ENCODE data around the gene FAM170B. TPM values are rescaled to one million over a fixed set of nuclear protein-coding genes. Genes with fewer than 3 reads are reported as not detected.

FAM170B gene
- total RNA-seq, 6 donors from 2014 or later: 0.24 TPM; not detected in 5

GRCh38 chr10:49153971-49154370, 20.1 kb upstream of the FAM170B start:
- no peaks in the 10 kb centered on the region for H3K36me3 ChIP-seq
- ATAC-seq (ENCODE audit: low FRiP score in 2 of 2) (no peak), DNase-seq (no peak)
- H3K4me3 ChIP-seq: no peak overlapping the region
- H3K27ac ChIP-seq: no peak overlapping the region
- H3K4me1 ChIP-seq: no peaks in the 10 kb centered on the region
- WGBS, 2 donors: 85 to 100% methylated on average over 1 of the region's 1 CpG
- TF ChIP-seq POLR2AphosphoS5 (IDR thresholded peaks at IDR 0.05): no peak
- no peak for TF ChIP-seq POLR2A (IDR thresholded peaks at IDR 0.05)
- no peak for TF ChIP-seq CTCF (IDR thresholded peaks at IDR 0.05)
- TF ChIP-seq EP300 (IDR thresholded peaks at IDR 0.05): no peak
- no peaks in the 10 kb centered on the region for H3K27me3 ChIP-seq
- no peaks in the 10 kb centered on the region for H3K9me3 ChIP-seq

- no peaks in the 10 kb centered on the region for H3K27me3 ChIP-seq
- H3K27ac ChIP-seq: no peak overlapping the region
- H3K9me3 ChIP-seq: peaks cover 0 to 2% (median 0%) of the 10 kb centered on the region in 4 donors
- no peak overlapping the region for H3K4me3 ChIP-seq
- no peak for DNase-seq
- no peak for ATAC-seq (ENCODE audit: low FRiP score in 2 of 2)
- no peak for TF ChIP-seq POLR2AphosphoS5 (IDR thresholded peaks at IDR 0.05)
- TF ChIP-seq EP300 (IDR thresholded peaks at IDR 0.05): no peak
- TF ChIP-seq POLR2A (IDR thresholded peaks at IDR 0.05): no peak
- TF ChIP-seq CTCF (IDR thresholded peaks at IDR 0.05): no peak
- no peaks in the 10 kb centered on the region for H3K4me1 ChIP-seq
- no peaks in the 10 kb centered on the region for H3K36me3 ChIP-seq
- 65 to 88% methylated on average over 4 of the region's 4 CpGs for WGBS, 2 donors
These were observed 19.3 kb upstream of the FAM170B start for GRCh38 chr10:49153115-49153514.

- H3K27me3 ChIP-seq: no peaks in the 10 kb centered on the region
- no peak for ATAC-seq (ENCODE audit: low FRiP score in 2 of 2)
These were observed 18.8 kb upstream of the FAM170B start for GRCh38 chr10:49152663-49153062.

GRCh38 chr10:49152037-49152436, 18.2 kb upstream of the FAM170B start:
- H3K4me3 ChIP-seq: no peak overlapping the region
- TF ChIP-seq CTCF (IDR thresholded peaks at IDR 0.05): no peak
- no peak for TF ChIP-seq POLR2A (IDR thresholded peaks at IDR 0.05)
- no peak for TF ChIP-seq EP300 (IDR thresholded peaks at IDR 0.05)
- no peak for TF ChIP-seq POLR2AphosphoS5 (IDR thresholded peaks at IDR 0.05)
- H3K4me1 ChIP-seq: no peaks in the 10 kb centered on the region
- no peak overlapping the region for H3K27ac ChIP-seq
- peaks cover 0 to 11% (median 7%) of the 10 kb centered on the region in 4 donors for H3K9me3 ChIP-seq
- 87 to 90% methylated on average over 4 of the region's 4 CpGs for WGBS, 2 donors
- H3K27me3 ChIP-seq: no peaks in the 10 kb centered on the region
- no peak for DNase-seq
- H3K36me3 ChIP-seq: no peaks in the 10 kb centered on the region
- no peak for ATAC-seq (ENCODE audit: low FRiP score in 2 of 2)

More at GRCh38 chr10:49152663-49153062, 18.8 kb upstream of the FAM170B start:
- Histone ChIP-seq H3K9me3 (peaks cover 0 to 6% (median 2%) of the 10 kb centered on the region in 4 donors), H3K27ac (no peak overlapping the region), H3K36me3 (no peaks in the 10 kb centered on the region), H3K4me1 (no peaks in the 10 kb centered on the region), H3K4me3 (no peak overlapping the region)
- DNase-seq: no peak
- whole genome bisulfite sequencing, 2 donors: 74 to 76% methylated on average over 4 of the region's 4 CpGs
- TF ChIP-seq POLR2AphosphoS5 (IDR thresholded peaks at IDR 0.05) (no peak), EP300 (IDR thresholded peaks at IDR 0.05) (no peak), POLR2A (IDR thresholded peaks at IDR 0.05) (no peak), CTCF (IDR thresholded peaks at IDR 0.05) (no peak)

- Histone ChIP-seq H3K4me3 (no peak overlapping the region), H3K4me1 (no peaks in the 10 kb centered on the region), H3K9me3 (peaks cover 0 to 11% (median 7%) of the 10 kb centered on the region in 4 donors), H3K27me3 (no peaks in the 10 kb centered on the region), H3K36me3 (no peaks in the 10 kb centered on the region), H3K27ac (no peak overlapping the region)
- WGBS, 2 donors: 74 to 93% methylated on average over 1 of the region's 1 CpG
- ATAC-seq (ENCODE audit: low FRiP score in 2 of 2) (no peak), DNase-seq (no peak)
- TF ChIP-seq POLR2AphosphoS5 (IDR thresholded peaks at IDR 0.05): no peak
- TF ChIP-seq EP300 (IDR thresholded peaks at IDR 0.05): no peak
- no peak for TF ChIP-seq CTCF (IDR thresholded peaks at IDR 0.05)
- TF ChIP-seq POLR2A (IDR thresholded peaks at IDR 0.05): no peak
These were observed 17.7 kb upstream of the FAM170B start for GRCh38 chr10:49151481-49151880.
